ENCODE data around the gene FNIP2.

- TF ChIP-seq, protein P1, sequence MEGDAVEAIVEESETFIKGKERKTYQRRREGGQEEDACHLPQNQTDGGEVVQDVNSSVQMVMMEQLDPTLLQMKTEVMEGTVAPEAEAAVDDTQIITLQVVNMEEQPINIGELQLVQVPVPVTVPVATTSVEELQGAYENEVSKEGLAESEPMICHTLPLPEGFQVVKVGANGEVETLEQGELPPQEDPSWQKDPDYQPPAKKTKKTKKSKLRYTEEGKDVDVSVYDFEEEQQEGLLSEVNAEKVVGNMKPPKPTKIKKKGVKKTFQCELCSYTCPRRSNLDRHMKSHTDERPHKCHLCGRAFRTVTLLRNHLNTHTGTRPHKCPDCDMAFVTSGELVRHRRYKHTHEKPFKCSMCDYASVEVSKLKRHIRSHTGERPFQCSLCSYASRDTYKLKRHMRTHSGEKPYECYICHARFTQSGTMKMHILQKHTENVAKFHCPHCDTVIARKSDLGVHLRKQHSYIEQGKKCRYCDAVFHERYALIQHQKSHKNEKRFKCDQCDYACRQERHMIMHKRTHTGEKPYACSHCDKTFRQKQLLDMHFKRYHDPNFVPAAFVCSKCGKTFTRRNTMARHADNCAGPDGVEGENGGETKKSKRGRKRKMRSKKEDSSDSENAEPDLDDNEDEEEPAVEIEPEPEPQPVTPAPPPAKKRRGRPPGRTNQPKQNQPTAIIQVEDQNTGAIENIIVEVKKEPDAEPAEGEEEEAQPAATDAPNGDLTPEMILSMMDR (conservative IDR thresholded peaks at IDR 0.05; ENCODE audit: low read depth, low read length) = no peak
- TF ChIP-seq EZH2phosphoT487 (IDR thresholded peaks at IDR 0.05; ENCODE audit: borderline replicate concordance, low read length) (no peak), EZH2 (IDR thresholded peaks at IDR 0.05; ENCODE audit: low read length, unreplicated experiment) (no peak)
Observed at GRCh38 chr4:158722291-158722916, 46.4 kb upstream of the FNIP2 start.

Data from PC-3 (cell line).